Transverse colon (tissue), 4 donors: ENCODE results near the gene PDSS2.

ENCODE experiments used
- EP300 ChIP-seq: sonication (generic); formaldehyde crosslinking; IDR thresholded peaks from one replicate; pipeline ENCODE4 v1.6.1; 2017; ENCODE audit warnings: antibody characterized with exemption, low read depth
- POLR2A ChIP-seq: fragments of 450-650 bp; IDR thresholded peaks from one replicate; pipeline ENCODE4 v1.6.1; 2016; ENCODE audit warnings: antibody characterized with exemption, mild to moderate bottlenecking, moderate library complexity
- POLR2AphosphoS5 ChIP-seq, 3 donors: sonication (generic); formaldehyde crosslinking; IDR thresholded peaks; one replicate each; pipeline ENCODE4 v1.6.1; 2016; ENCODE audit warnings: antibody characterized with exemption in 3 of 3
- TF ChIP-seq, protein P1 (sequence below), 5 experiments: fragments of 200-600 bp in 3 of 5; fragments of 450-650 bp in 2 of 5; sonication (generic) in 3 of 5; IDR thresholded peaks; 1 replicate in 2 of 5; 2 replicates in 3 of 5; pipeline ENCODE4 v1.5.1; 2016 to 2017; ENCODE audit warnings: antibody characterized with exemption in 5 of 5, inconsistent platforms in 3 of 5, mild to moderate bottlenecking in 2 of 5, moderate library complexity in 1 of 5

- no peak for TF ChIP-seq POLR2A
- TF ChIP-seq, protein P1, sequence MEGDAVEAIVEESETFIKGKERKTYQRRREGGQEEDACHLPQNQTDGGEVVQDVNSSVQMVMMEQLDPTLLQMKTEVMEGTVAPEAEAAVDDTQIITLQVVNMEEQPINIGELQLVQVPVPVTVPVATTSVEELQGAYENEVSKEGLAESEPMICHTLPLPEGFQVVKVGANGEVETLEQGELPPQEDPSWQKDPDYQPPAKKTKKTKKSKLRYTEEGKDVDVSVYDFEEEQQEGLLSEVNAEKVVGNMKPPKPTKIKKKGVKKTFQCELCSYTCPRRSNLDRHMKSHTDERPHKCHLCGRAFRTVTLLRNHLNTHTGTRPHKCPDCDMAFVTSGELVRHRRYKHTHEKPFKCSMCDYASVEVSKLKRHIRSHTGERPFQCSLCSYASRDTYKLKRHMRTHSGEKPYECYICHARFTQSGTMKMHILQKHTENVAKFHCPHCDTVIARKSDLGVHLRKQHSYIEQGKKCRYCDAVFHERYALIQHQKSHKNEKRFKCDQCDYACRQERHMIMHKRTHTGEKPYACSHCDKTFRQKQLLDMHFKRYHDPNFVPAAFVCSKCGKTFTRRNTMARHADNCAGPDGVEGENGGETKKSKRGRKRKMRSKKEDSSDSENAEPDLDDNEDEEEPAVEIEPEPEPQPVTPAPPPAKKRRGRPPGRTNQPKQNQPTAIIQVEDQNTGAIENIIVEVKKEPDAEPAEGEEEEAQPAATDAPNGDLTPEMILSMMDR (IDR thresholded peaks at IDR 0.05) = no peak
- no peak for TF ChIP-seq EP300
- TF ChIP-seq POLR2AphosphoS5 (IDR thresholded peaks at IDR 0.05) = no peak
Observed at GRCh38 chr6:107344981-107345380, 114.4 kb downstream of the PDSS2 start.
